GM18858 (cell line): ENCODE data around the gene SLC7A9.

Experiments used
- ATAC-seq: cut with Tn5 transposase; IDR thresholded peaks from one replicate; pipeline ENCODE4 v1.9.1; 2021; ENCODE audit not compliant: unreplicated experiment

The SLC7A9 gene

GRCh38 chr19:32828643-32829344, 40.8 kb downstream of the SLC7A9 start:
- ATAC-seq: no peak

GRCh38 chr19:32828139-32828538, 41.4 kb downstream of the SLC7A9 start:
- ATAC-seq: no peak

- ATAC-seq: no peak
Measured at GRCh38 chr19:32824916-32825608, 44.5 kb downstream of the SLC7A9 start.

GRCh38 chr19:32824191-32824751, 45.3 kb downstream of the SLC7A9 start:
- ATAC-seq: no peak

GRCh38 chr19:32823747-32824102, 45.8 kb downstream of the SLC7A9 start:
- ATAC-seq: no peak

- ATAC-seq: no peak
Measured at GRCh38 chr19:32822916-32823746, 46.4 kb downstream of the SLC7A9 start.

GRCh38 chr19:32819419-32820400, 49.9 kb downstream of the SLC7A9 start:
- no peak for ATAC-seq

GRCh38 chr19:32818536-32818935, 51.0 kb downstream of the SLC7A9 start:
- no peak for ATAC-seq

- no peak for ATAC-seq
Measured at GRCh38 chr19:32817569-32818476, 51.7 kb downstream of the SLC7A9 start.

- ATAC-seq: no peak
Measured at GRCh38 chr19:32816555-32817099, 52.9 kb downstream of the SLC7A9 start.

GRCh38 chr19:32814624-32815023, 54.9 kb downstream of the SLC7A9 start:
- no peak for ATAC-seq

- no peak for ATAC-seq
Measured at GRCh38 chr19:32813862-32814425, 55.6 kb downstream of the SLC7A9 start.

GRCh38 chr19:32812571-32812970, 57.0 kb downstream of the SLC7A9 start:
- no peak for ATAC-seq

GRCh38 chr19:32812036-32812435, 57.5 kb downstream of the SLC7A9 start:
- ATAC-seq: no peak

- no peak for ATAC-seq
Measured at GRCh38 chr19:32811151-32811550, 58.4 kb downstream of the SLC7A9 start.

- ATAC-seq: no peak
Measured at GRCh38 chr19:32810452-32810851, 59.1 kb downstream of the SLC7A9 start.

- no peak for ATAC-seq
Measured at GRCh38 chr19:32809754-32810153, 59.8 kb downstream of the SLC7A9 start.

GRCh38 chr19:32809254-32809653, 60.3 kb downstream of the SLC7A9 start:
- no peak for ATAC-seq

- no peak for ATAC-seq
Measured at GRCh38 chr19:32808236-32808635, 61.3 kb downstream of the SLC7A9 start.
